Liver (tissue), 3 donors: ENCODE results near the gene ARHGEF12.

ENCODE experiments used
- CTCF ChIP-seq: fragments of 150-350 bp; IDR thresholded peaks from 2 replicates; pipeline ENCODE4 v1.5.1; 2017; ENCODE audit warnings: improper control_type of control experiment, low read depth, low read length; ENCODE audit not compliant: missing input control
- GABPA ChIP-seq, 2 donors: IDR thresholded peaks in 1 of 2; conservative IDR thresholded peaks in 1 of 2; 2 replicates each; pipeline ENCODE4 v1.6.1; 2016; ENCODE audit warnings: antibody characterized with exemption in 2 of 2, mild to moderate bottlenecking in 1 of 2, moderate library complexity in 1 of 2
- RAD21 ChIP-seq, 2 donors: IDR thresholded peaks; 2 replicates each; pipeline ENCODE4 v1.6.1; 2016; ENCODE audit warnings: antibody characterized with exemption in 2 of 2, mild to moderate bottlenecking in 2 of 2
- ZBTB33 ChIP-seq: IDR thresholded peaks from 2 replicates; pipeline ENCODE4 v1.6.1; 2016; ENCODE audit warnings: antibody characterized with exemption
- donor health status: healthy.
- donor health status: healthy.

- TF ChIP-seq CTCF (no peak), ZBTB33 (no peak), GABPA (IDR thresholded peaks at IDR 0.05 in 1 of 2, conservative IDR thresholded peaks at IDR 0.05 in 1 of 2) (no peak), RAD21 (IDR thresholded peaks at IDR 0.05) (peak; percentile 3 to 47)
Observed at GRCh38 chr11:120339394-120339890, 3.2 kb downstream of the ARHGEF12 start.
